ENCODE measurements around the gene TCP1. TPM values are rescaled to one million over a fixed set of nuclear protein-coding genes. Genes with fewer than 3 reads are reported as not detected.
"Not testable (repeated sequence)": the region's sequence is repeated elsewhere in the genome, so short reads cannot be mapped to it uniquely, and the experiment has no call there.

The TCP1 gene
- total and polyA plus RNA-seq, 2 experiments from 2014 or later = 190 to 260 TPM

DNA sequence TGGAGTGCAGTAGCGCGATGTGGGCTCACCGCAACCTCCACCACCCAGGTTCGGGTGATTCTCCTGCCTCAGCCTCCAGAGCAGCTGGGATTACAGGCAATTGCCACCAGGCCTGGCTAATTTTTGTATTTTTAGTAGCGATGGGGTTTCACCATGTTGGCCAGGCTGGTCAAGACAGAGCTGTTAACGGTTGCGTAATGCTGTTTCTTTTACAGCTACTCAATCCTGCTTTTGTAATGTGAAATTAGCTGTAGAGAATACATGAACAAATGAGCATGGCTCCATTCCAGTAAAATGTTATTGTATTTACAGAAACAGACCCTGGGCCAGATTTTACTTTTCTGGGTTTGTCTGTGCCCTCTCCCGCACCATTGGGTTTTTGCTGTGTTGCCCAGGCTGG lies 12.5 kb upstream of the TCP1 start:
- Histone ChIP-seq H3K4me1 (ENCODE audit: insufficient read depth) (no peaks in the 10 kb centered on the region), H3K4me2 (ENCODE audit: unreplicated experiment) (no peak overlapping the region), H3K79me2 (ENCODE audit: insufficient read depth) (no peaks in the 10 kb centered on the region), H3K27ac (no peak overlapping the region), H3F3A (ENCODE audit: insufficient read depth) (no peaks in the 10 kb centered on the region; the same call in 1 of the 2 replicates), H3K9me3 (ENCODE audit: low read depth) (no peaks in the 10 kb centered on the region), H4K20me1 (ENCODE audit: insufficient read depth) (no peaks in the 10 kb centered on the region), H3K27me3 (replicated peaks; ENCODE audit: insufficient read depth) (no peaks in the 10 kb centered on the region), H2AFZ (no peak overlapping the region), H3K36me3 (ENCODE audit: low read depth) (peaks cover 20% of the 10 kb centered on the region), H3K9ac (no peak overlapping the region), H3K9me2 (ENCODE audit: insufficient read depth) (no peaks in the 10 kb centered on the region), H3K4me3 (no peak overlapping the region)
- DNase-seq = no peak
- WGBS, 2 experiments (ENCODE audit: low coverage in 1 of 2, low lambda C conversion rate in 2 of 2, missing lambda C conversion rate in 2 of 2) = 91 to 94% methylated on average over 8 of the region's 8 CpGs
- TF ChIP-seq EZH2 (IDR thresholded peaks at IDR 0.05; ENCODE audit: insufficient read depth, poor library complexity, severe bottlenecking) (no peak), EZH2phosphoT487 (IDR thresholded peaks at IDR 0.05; ENCODE audit: insufficient read depth, low read depth) (no peak)
- in situ Hi-C loops (cut with MboI) = no loop called here

DNA sequence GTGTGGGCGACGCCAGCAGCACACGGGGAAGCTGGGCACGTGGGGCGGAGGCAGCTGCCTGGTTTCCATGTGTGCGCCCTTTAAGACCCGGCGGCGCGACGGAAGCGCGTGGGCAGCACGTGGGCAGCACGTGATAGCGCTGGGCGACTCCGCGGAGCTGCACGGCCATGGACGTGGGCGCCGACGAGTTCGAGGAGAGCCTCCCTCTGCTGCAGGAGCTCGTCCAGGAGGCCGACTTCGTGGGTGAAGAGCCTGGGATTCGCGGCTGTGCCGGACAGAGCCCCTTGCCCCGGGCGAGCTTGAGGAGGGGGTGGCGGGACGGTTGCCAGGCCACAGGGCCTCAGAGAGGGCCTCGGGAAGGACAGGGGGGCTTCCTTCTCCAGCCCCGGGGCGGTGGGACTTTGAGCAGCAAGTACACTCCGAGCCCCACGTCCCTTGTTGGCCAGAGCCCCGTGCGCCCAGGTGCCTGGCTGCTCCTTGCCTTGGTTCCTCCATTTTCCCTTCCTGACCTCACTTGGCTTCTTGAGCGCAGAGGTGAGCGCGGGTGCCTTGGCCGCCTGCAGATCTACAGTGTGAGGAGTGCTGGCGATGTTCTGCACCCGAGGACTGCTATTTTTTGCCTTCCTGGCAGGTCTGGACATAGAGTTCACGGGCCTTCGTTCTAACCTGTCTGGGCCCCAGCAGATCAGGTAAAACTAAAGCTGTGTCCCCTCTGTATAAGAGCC lies 10.9 kb upstream of the TCP1 start, which contains the start of gene PNLDC1:
PNLDC1 (plus strand) TSS at position 136 of the 725 bp plus-strand sequence; CDS start at position 168, 32 bp downstream.
- H3K4me2 ChIP-seq (ENCODE audit: unreplicated experiment) = no peak within 1 kb of the TSS
- H2AFZ ChIP-seq = no peak within 1 kb of the TSS
- in situ Hi-C loops (cut with MboI) = no loop called here
- no peaks in the 10 kb centered on the region for H3K9me3 ChIP-seq (ENCODE audit: low read depth)
- H3K27me3 ChIP-seq (replicated peaks; ENCODE audit: insufficient read depth) = no peaks in the 10 kb centered on the region
- no peaks in the 10 kb centered on the region for H4K20me1 ChIP-seq (ENCODE audit: insufficient read depth)
- no peak for DNase-seq
- H3K9ac ChIP-seq = no peak within 1 kb of the TSS
- 89% methylated on average over 29 to 50 of the region's 50 CpGs for WGBS, 2 experiments (ENCODE audit: low coverage in 1 of 2, low lambda C conversion rate in 2 of 2, missing lambda C conversion rate in 2 of 2)
- H3K36me3 ChIP-seq (ENCODE audit: low read depth) = peaks cover 24% of the 10 kb centered on the region
- no peak within 1 kb of the TSS for H3K4me3 ChIP-seq
- TF ChIP-seq EZH2 (IDR thresholded peaks at IDR 0.05; ENCODE audit: insufficient read depth, poor library complexity, severe bottlenecking) = no peak
- no peak for TF ChIP-seq EZH2phosphoT487 (IDR thresholded peaks at IDR 0.05; ENCODE audit: insufficient read depth, low read depth)
- H3K9me2 ChIP-seq (ENCODE audit: insufficient read depth) = no peaks in the 10 kb centered on the region
- peaks cover 14% of the 10 kb centered on the region; the same call in 1 of the 2 replicates for H3K79me2 ChIP-seq (ENCODE audit: insufficient read depth)
- H3K27ac ChIP-seq = no peak within 1 kb of the TSS
- no peaks in the 10 kb centered on the region; the same call in 1 of the 2 replicates for H3F3A ChIP-seq (ENCODE audit: insufficient read depth)
- no peaks in the 10 kb centered on the region for H3K4me1 ChIP-seq (ENCODE audit: insufficient read depth)

DNA sequence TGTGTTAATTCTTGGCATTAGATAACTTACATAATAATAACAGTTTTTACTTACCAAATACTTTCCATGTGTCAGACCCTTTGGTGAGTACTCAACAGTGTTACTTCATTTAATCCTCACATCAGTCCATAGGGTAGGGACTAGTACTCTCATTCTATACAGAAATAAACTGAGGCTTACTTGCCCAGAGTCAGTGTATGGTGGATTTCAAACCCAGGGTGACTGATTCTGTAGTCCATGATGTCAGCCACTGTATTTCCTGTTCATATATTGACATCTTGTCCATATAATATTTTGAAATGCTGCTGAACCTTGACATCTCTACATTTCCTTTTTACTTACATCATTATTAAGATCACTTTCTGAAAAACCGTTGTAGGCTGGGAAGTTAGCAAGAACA lies 8.2 kb upstream of the TCP1 start:
- 45 to 52% methylated on average over 1 of the region's 1 CpG for WGBS, 2 experiments (ENCODE audit: low coverage in 1 of 2, low lambda C conversion rate in 2 of 2, missing lambda C conversion rate in 2 of 2)
- H3K4me2 ChIP-seq (ENCODE audit: unreplicated experiment) = no peak overlapping the region
- H2AFZ ChIP-seq = no peak overlapping the region
- H3K4me1 ChIP-seq (ENCODE audit: insufficient read depth) = 0 out of 2 replicates have a peak, but pooled peaks cover 2% of the 10 kb centered on the region
- H3K27ac ChIP-seq = no peak overlapping the region
- no peaks in the 10 kb centered on the region; the same call in 1 of the 2 replicates for H3F3A ChIP-seq (ENCODE audit: insufficient read depth)
- no peak overlapping the region for H3K9ac ChIP-seq
- no peaks in the 10 kb centered on the region for H3K9me2 ChIP-seq (ENCODE audit: insufficient read depth)
- H3K9me3 ChIP-seq (ENCODE audit: low read depth) = no peaks in the 10 kb centered on the region
- H3K36me3 ChIP-seq (ENCODE audit: low read depth) = peaks cover 37% of the 10 kb centered on the region
- H3K79me2 ChIP-seq (ENCODE audit: insufficient read depth) = peaks cover 40% of the 10 kb centered on the region
- no peaks in the 10 kb centered on the region for H3K27me3 ChIP-seq (replicated peaks; ENCODE audit: insufficient read depth)
- H3K4me3 ChIP-seq = no peak overlapping the region
- DNase-seq = no peak
- no peaks in the 10 kb centered on the region for H4K20me1 ChIP-seq (ENCODE audit: insufficient read depth)
- in situ Hi-C loops (cut with MboI) = no loop called here
- TF ChIP-seq EZH2phosphoT487 (IDR thresholded peaks at IDR 0.05; ENCODE audit: insufficient read depth, low read depth) = no peak

DNA sequence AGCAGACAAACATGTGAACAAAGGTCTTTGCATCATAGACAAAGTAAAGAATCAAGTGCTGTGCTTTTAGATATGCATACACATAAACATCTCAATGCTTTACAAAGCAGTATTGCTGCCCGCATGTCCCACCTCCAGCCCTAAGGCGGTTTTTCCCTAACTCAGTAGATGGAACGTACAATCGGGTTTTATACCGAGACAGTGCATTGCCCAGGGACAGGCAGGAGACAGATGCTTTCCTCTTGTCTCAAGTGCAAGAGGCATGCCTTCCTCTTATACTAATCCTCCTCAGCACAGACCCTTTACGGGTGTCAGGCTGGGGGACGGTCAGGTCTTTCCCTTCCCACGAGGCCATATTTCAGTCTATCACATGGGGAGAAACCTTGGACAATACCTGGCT lies 5.6 kb upstream of the TCP1 start:
- Histone ChIP-seq H3K4me1 (ENCODE audit: insufficient read depth) (peaks cover 16% of the 10 kb centered on the region), H3K36me3 (ENCODE audit: low read depth) (peaks cover 44% of the 10 kb centered on the region), H3K79me2 (ENCODE audit: insufficient read depth) (peaks cover 60% of the 10 kb centered on the region)
- H3K4me2 ChIP-seq (ENCODE audit: unreplicated experiment); in situ Hi-C loops (cut with MboI); H4K20me1 ChIP-seq (ENCODE audit: insufficient read depth); H3F3A ChIP-seq (ENCODE audit: insufficient read depth); H3K4me3 ChIP-seq; H2AFZ ChIP-seq; H3K27ac ChIP-seq; H3K9me2 ChIP-seq (ENCODE audit: insufficient read depth); H3K9me3 ChIP-seq (ENCODE audit: low read depth); H3K9ac ChIP-seq; H3K27me3 ChIP-seq (replicated peaks; ENCODE audit: insufficient read depth); DNase-seq: not testable (repeated sequence)
- WGBS, 2 experiments (ENCODE audit: low coverage in 1 of 2, low lambda C conversion rate in 2 of 2, missing lambda C conversion rate in 2 of 2) = 55 to 68% methylated on average over 8 of the region's 8 CpGs

Data from GM23248 (cell line).